SK-N-SH (cell line): ENCODE measurements around the gene SPANXA2. TPM values are rescaled to one million over a fixed set of nuclear protein-coding genes. Genes with fewer than 3 reads are reported as not detected.
"Not testable (repeated sequence)": the region's sequence is repeated elsewhere in the genome, so short reads cannot be mapped to it uniquely, and the experiment has no call there.

Experiments used
- CTCF ChIA-PET: fragments of 300-600, 350-600 bp; formaldehyde crosslinking; extraction: SDS; loops from one replicate; lab custom pipeline; 2021; lab: Yijun Ruan, JAX
- POLR2A ChIA-PET: fragments of 350-600 bp; sonication (Branson Sonifier 250); formaldehyde crosslinking; extraction: SDS; loops from one replicate; lab custom pipeline; 2020; ENCODE audit warnings: antibody characterized with exemption, inconsistent platforms; lab: Yijun Ruan, JAX
- DNase-seq: peaks from one replicate; pipeline ENCODE4 v3.0.0; 2012
- H2AFZ ChIP-seq: fragments of 200-600 bp; sonication (generic); 2 replicates; pipeline ENCODE4 v1.8.1; 2016; ENCODE audit warnings: antibody characterized with exemption, mild to moderate bottlenecking, low read depth
- H3F3A ChIP-seq: fragments of 200-600 bp; sonication (generic); replicated peaks from 2 replicates; pipeline ENCODE3; 2016; ENCODE audit warnings: antibody characterized with exemption, mild to moderate bottlenecking; ENCODE audit not compliant: insufficient read depth
- H3K27ac ChIP-seq, 2 experiments: fragments of 200-500 bp in 1 of 2; fragments of 200-600 bp in 1 of 2; sonication (Bioruptor generic) in 1 of 2; sonication (generic), shearing (Covaris generic) in 1 of 2; 2 replicates each; pipeline versions ENCODE4 v1.5.1 to v1.6.1; 2014 to 2016; ENCODE audit warnings: low read depth in 2 of 2, inconsistent platforms in 1 of 2, low read length in 1 of 2, mild to moderate bottlenecking in 1 of 2, mixed read lengths in 1 of 2
- H3K27me3 ChIP-seq: fragments of 200-600 bp; sonication (generic), shearing (Covaris generic); 2 replicates; pipeline ENCODE4 v1.6.1; 2016; ENCODE audit warnings: mixed run types; ENCODE audit not compliant: insufficient read depth
- H3K36me3 ChIP-seq, 2 experiments: fragments of 200-500 bp in 1 of 2; fragments of 200-600 bp in 1 of 2; sonication (Bioruptor generic) in 1 of 2; sonication (generic) in 1 of 2; replicated peaks in 1 of 2; 2 replicates each; pipeline versions ENCODE3 to v1.5.1; 2014 to 2016; ENCODE audit warnings: low read length in 1 of 2, mild to moderate bottlenecking in 1 of 2; ENCODE audit not compliant: insufficient read depth in 2 of 2, control insufficient read depth in 1 of 2
- H3K4me1 ChIP-seq, 2 experiments: fragments of 200-500 bp in 1 of 2; fragments of 200-600 bp in 1 of 2; sonication (Bioruptor generic) in 1 of 2; sonication (generic), shearing (Covaris generic) in 1 of 2; 2 replicates each; pipeline versions ENCODE4 v1.5.1 to v1.6.1; 2014 to 2016; ENCODE audit warnings: low read depth in 1 of 2, low read length in 1 of 2, mixed run types in 1 of 2; ENCODE audit not compliant: insufficient read depth in 2 of 2, control insufficient read depth in 1 of 2
- H3K4me2 ChIP-seq: fragments of 200-600 bp; sonication (generic), shearing (Covaris generic); 2 replicates; pipeline ENCODE4 v1.6.1; 2017; ENCODE audit warnings: mixed run types
- H3K4me3 ChIP-seq, 2 experiments: fragments of 200-500 bp in 1 of 2; fragments of 200-600 bp in 1 of 2; sonication (Bioruptor generic) in 1 of 2; sonication (generic), shearing (Covaris generic) in 1 of 2; 2 replicates each; pipeline versions ENCODE4 v1.5.1 to v1.8.1; 2014 to 2016; ENCODE audit warnings: low read depth in 2 of 2, inconsistent platforms in 1 of 2, low read length in 1 of 2, mild to moderate bottlenecking in 1 of 2, mixed read lengths in 1 of 2, moderate library complexity in 1 of 2
- H3K79me2 ChIP-seq: fragments of 200-600 bp; sonication (generic); 2 replicates; pipeline ENCODE4 v1.8.1; 2017; ENCODE audit warnings: mild to moderate bottlenecking; ENCODE audit not compliant: insufficient read depth
- H3K9ac ChIP-seq: fragments of 200-600 bp; sonication (generic); 2 replicates; pipeline ENCODE4 v1.6.1; 2017; ENCODE audit warnings: mixed run types
- H3K9me2 ChIP-seq: fragments of 200-600 bp; sonication (generic); 2 replicates; pipeline ENCODE4 v1.6.1; 2017; ENCODE audit warnings: mixed run types
- H3K9me3 ChIP-seq: fragments of 200-600 bp; sonication (generic); 2 replicates; pipeline ENCODE4 v1.6.1; 2017; ENCODE audit warnings: mixed run types, mild to moderate bottlenecking, moderate library complexity
- H4K20me1 ChIP-seq: fragments of 200-600 bp; sonication (generic); 2 replicates; pipeline ENCODE4 v1.6.1; 2017; ENCODE audit warnings: mild to moderate bottlenecking, mixed run types; ENCODE audit not compliant: insufficient read depth
- POLR2AphosphoS5 ChIP-seq: IDR thresholded peaks from 2 replicates; pipeline ENCODE4 v1.6.1; 2012; ENCODE audit warnings: low read depth, low read length
- WGBS: methylation state at CpG from one replicate; pipeline ENCODE4 v1.1.6; 2017; ENCODE audit warnings: low lambda C conversion rate; 5-methylcytosine and 5-hydroxymethylcytosine counted together
- polyA plus RNA-seq, 3 experiments: library from polyadenylated mRNA; depleted of rRNA; stranded (reverse); fragments of >200 nt; gene quantifications; 2 replicates each; pipeline ENCODE4 v1.2.3, GENCODE V29; 2012

The SPANXA2 gene, protein sequence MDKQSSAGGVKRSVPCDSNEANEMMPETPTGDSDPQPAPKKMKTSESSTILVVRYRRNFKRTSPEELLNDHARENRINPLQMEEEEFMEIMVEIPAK
- 26.4 TPM in 1 of 2 replicates, not detected in the other for polyA plus RNA-seq (2012; rRNA removed)
- 14.0 and 34.8 TPM in 2 replicates for polyA plus RNA-seq (2012; cell fraction: cytosol; rRNA removed)
- polyA plus RNA-seq (2012; cell fraction: nucleus; rRNA removed), result 9.3 and 19.0 TPM in 2 replicates

DNA sequence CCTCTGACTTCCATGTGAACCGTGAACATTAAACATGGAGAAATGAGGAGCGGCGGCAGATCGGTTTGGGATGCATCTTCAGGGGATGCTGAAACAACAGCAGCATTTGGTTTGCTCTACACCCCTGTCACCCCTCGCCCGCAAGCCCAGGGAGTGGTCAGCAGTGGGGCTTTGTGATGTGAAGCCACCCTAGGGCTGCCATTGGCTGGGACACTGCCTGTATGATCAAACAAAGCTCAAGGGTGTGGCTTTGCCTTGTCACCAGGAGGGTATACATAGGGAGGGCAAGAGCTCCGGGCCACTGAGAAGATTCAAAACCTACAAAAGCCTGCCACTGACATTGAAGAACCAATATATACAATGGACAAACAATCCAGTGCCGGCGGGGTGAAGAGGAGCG is at the start of gene SPANXA2:
Gene SPANXA2, plus strand, starts transcription at position 301 of the 400 bp plus-strand sequence. Its CDS starts 60 bp downstream, at position 361.
- H3K27me3 ChIP-seq, H3K4me3 ChIP-seq, H4K20me1 ChIP-seq, H3K79me2 ChIP-seq, H3K9ac ChIP-seq, POLR2A ChIA-PET, H2AFZ ChIP-seq, H3K4me2 ChIP-seq, DNase-seq, H3K27ac ChIP-seq, H3K9me2 ChIP-seq, H3K36me3 ChIP-seq, H3K9me3 ChIP-seq, H3F3A ChIP-seq, CTCF ChIA-PET, H3K4me1 ChIP-seq: not testable (repeated sequence)
- no CpG with 5 or more reads among the region's 10 CpGs for WGBS

GRCh38 chrX:141542551-141542950 is 47.0 kb upstream of the SPANXA2 start:
- H3K9ac ChIP-seq, H3K27ac ChIP-seq, H3K27me3 ChIP-seq, H3K9me3 ChIP-seq, H3K9me2 ChIP-seq, H2AFZ ChIP-seq, POLR2A ChIA-PET, H3K79me2 ChIP-seq, H4K20me1 ChIP-seq, H3K4me3 ChIP-seq, H3K4me1 ChIP-seq, H3K36me3 ChIP-seq, DNase-seq, CTCF ChIA-PET, H3K4me2 ChIP-seq, H3F3A ChIP-seq: not testable (repeated sequence)
- 0% methylated on average over 2 of the region's 16 CpGs for WGBS

- no CpG with 5 or more reads among the region's 10 CpGs for WGBS
- H3K4me1 ChIP-seq, H3K27me3 ChIP-seq, H3K4me2 ChIP-seq, H3F3A ChIP-seq, H3K9me2 ChIP-seq, POLR2A ChIA-PET, DNase-seq, H3K4me3 ChIP-seq, H2AFZ ChIP-seq, H3K79me2 ChIP-seq, H3K9ac ChIP-seq, H3K36me3 ChIP-seq, H4K20me1 ChIP-seq, H3K9me3 ChIP-seq, CTCF ChIA-PET: not testable (repeated sequence)
- peak within 1 kb of the TSS in 1 of 2 experiments; percentile 41; a peak in 1 of 4 replicates for H3K27ac ChIP-seq
Measured at GRCh38 chrX:141584638-141585037, 4.9 kb upstream of the SPANXA2 start, which contains the start of gene SPANXA1. Gene SPANXA1 (minus strand): TSS chrX:141584738. CDS start chrX:141584678, 60 bp downstream.

GRCh38 chrX:141609111-141609510 is 19.6 kb downstream of the SPANXA2 start:
- no peaks in the 10 kb centered on the region for H4K20me1 ChIP-seq
- no peak overlapping the region for H3K9ac ChIP-seq
- no peaks in the 10 kb centered on the region for H3F3A ChIP-seq
- no peak for DNase-seq
- no peaks in the 10 kb centered on the region for H3K79me2 ChIP-seq
- 15% methylated on average over 1 of the region's 1 CpG for WGBS
- H3K4me2 ChIP-seq, result no peak overlapping the region
- no peak overlapping the region for H3K27ac ChIP-seq
- no peaks in the 10 kb centered on the region for H3K36me3 ChIP-seq
- no peaks in the 10 kb centered on the region for H3K9me3 ChIP-seq
- POLR2A ChIA-PET, result no interaction called here
- H3K4me3 ChIP-seq, result no peak overlapping the region
- H3K9me2 ChIP-seq, result no peaks in the 10 kb centered on the region
- no peaks in the 10 kb centered on the region for H3K27me3 ChIP-seq
- no peak overlapping the region for H2AFZ ChIP-seq
- H3K4me1 ChIP-seq, result no peaks in the 10 kb centered on the region
- CTCF ChIA-PET, result no interaction called here
- no peak for TF ChIP-seq POLR2AphosphoS5
